ENCODE data around the gene MMP7.

- TF ChIP-seq POLR2A (IDR thresholded peaks at IDR 0.05) (no peak), CTCF (IDR thresholded peaks at IDR 0.05) (no peak)
Measured at GRCh38 chr11:102553835-102554282, 23.3 kb upstream of the MMP7 start.

Data from thyroid gland (tissue), 4 donors.